ENCODE results near the gene REC114. TPM values are rescaled to one million over a fixed set of nuclear protein-coding genes. Genes with fewer than 3 reads are reported as not detected.
"Not testable (repeated sequence)": the region's sequence is repeated elsewhere in the genome, so short reads cannot be mapped to it uniquely, and the experiment has no call there.

Gene REC114
- total and polyA plus RNA-seq, 2 experiments from 2014 or later, result 2.3 to 2.8 TPM

DNA sequence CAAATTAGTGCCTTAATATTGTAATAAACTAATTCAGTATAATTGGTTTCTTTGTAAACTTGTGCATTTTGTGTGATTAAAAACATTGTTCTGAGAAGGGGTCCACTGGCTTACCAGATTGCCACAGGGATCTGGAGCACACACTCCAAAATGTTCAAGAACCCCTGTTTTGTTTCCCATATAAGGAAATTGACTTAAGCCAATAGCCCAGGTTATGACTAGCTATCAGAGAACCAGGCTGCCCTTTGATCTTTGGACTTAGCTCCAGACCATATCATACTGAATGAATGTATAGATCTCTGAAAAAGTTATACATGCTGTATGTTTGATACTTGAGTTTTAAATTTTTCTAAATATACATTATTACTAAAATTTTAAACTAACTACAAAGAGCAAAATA, 98.5 kb downstream of the REC114 start:
- H3K27me3 ChIP-seq, result no peaks in the 10 kb centered on the region
- TF ChIP-seq, protein P1, sequence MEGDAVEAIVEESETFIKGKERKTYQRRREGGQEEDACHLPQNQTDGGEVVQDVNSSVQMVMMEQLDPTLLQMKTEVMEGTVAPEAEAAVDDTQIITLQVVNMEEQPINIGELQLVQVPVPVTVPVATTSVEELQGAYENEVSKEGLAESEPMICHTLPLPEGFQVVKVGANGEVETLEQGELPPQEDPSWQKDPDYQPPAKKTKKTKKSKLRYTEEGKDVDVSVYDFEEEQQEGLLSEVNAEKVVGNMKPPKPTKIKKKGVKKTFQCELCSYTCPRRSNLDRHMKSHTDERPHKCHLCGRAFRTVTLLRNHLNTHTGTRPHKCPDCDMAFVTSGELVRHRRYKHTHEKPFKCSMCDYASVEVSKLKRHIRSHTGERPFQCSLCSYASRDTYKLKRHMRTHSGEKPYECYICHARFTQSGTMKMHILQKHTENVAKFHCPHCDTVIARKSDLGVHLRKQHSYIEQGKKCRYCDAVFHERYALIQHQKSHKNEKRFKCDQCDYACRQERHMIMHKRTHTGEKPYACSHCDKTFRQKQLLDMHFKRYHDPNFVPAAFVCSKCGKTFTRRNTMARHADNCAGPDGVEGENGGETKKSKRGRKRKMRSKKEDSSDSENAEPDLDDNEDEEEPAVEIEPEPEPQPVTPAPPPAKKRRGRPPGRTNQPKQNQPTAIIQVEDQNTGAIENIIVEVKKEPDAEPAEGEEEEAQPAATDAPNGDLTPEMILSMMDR (IDR thresholded peaks at IDR 0.05; ENCODE audit: low read depth, low read length), result no peak
- no peak overlapping the region for H3K27ac ChIP-seq
- DNase-seq (ENCODE audit: low read depth in 1 of 2, low spot score in 1 of 2), result no peak
- no peaks in the 10 kb centered on the region for H3K9me3 ChIP-seq (ENCODE audit: low read depth)
- H3K4me1 ChIP-seq (ENCODE audit: low read depth), result no peaks in the 10 kb centered on the region
- H3K36me3 ChIP-seq, result no peaks in the 10 kb centered on the region
- no peak overlapping the region for H3K4me3 ChIP-seq

DNA sequence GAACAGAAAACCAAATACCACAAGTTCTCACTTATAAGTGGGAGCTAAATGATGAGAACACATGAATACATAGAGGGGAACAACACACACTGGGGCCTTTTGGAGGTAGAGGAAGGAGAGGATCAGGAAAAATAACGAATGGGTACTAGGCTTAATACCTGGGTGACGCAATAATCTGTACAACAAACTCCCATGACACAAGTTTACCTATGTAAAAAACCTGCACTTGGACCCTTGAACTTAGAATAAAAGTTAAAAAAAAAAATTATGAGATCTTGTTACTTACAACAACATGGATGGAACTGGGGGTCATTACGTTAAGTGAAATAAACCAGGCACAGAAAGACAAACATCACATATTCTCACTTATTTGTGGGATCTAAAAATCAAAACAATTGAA, 106.0 kb downstream of the REC114 start:
- not testable (repeated sequence) for H3K4me1 ChIP-seq (ENCODE audit: low read depth); H3K36me3 ChIP-seq; H3K27ac ChIP-seq; H3K9me3 ChIP-seq (ENCODE audit: low read depth); DNase-seq (ENCODE audit: low read depth in 1 of 2, low spot score in 1 of 2); H3K4me3 ChIP-seq; H3K27me3 ChIP-seq

DNA sequence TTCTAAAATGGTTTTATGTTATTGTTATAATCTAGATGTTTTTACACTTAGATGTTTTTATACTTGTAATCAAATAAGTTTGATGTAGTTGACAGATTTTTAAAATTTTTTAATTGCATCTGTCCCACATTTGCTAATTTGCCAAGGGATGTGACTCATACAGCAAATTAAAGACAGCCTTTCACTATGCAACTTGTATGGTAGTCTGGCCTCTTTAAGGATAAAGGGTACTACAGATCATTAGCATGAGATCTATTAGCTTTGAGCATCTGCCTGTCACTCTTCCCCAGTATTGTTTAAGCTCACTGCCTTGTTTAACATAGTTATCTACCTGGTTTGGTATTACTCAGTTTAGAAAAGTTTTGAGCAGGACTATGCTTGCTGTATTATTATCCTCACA, 107.2 kb downstream of the REC114 start:
- no peak overlapping the region for H3K27ac ChIP-seq
- no peaks in the 10 kb centered on the region for H3K9me3 ChIP-seq (ENCODE audit: low read depth)
- DNase-seq (ENCODE audit: low read depth in 1 of 2, low spot score in 1 of 2), result no peak
- no peaks in the 10 kb centered on the region for H3K36me3 ChIP-seq
- no peaks in the 10 kb centered on the region for H3K27me3 ChIP-seq
- TF ChIP-seq, protein P1 (IDR thresholded peaks at IDR 0.05; ENCODE audit: low read depth, low read length), result no peak
- H3K4me3 ChIP-seq, result no peak overlapping the region
- H3K4me1 ChIP-seq (ENCODE audit: low read depth), result peaks cover 4% of the 10 kb centered on the region

DNA sequence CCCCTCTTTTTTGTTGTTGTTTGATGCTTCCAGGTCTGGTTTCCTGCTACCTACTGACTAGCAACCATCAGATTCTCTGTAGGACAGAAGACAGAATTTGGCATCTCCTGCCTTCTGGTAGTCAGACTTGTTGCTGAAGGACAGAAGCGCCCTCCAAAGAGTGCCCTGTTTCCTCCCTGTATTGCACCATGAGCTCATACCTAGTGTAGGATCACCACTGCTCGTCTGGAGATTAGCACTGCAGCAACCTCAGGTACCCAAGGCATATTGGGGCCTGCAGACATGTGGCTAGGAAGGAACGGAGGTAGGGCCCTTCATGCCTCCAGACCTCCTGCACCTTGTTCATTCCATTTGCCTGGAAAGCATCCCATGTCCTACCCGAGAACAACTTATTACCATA, 112.1 kb downstream of the REC114 start:
- Histone ChIP-seq H3K4me3 (no peak overlapping the region), H3K27ac (no peak overlapping the region), H3K9me3 (ENCODE audit: low read depth) (no peaks in the 10 kb centered on the region), H3K4me1 (ENCODE audit: low read depth) (peaks cover 4% of the 10 kb centered on the region), H3K36me3 (peaks cover 27% of the 10 kb centered on the region), H3K27me3 (no peaks in the 10 kb centered on the region)
- TF ChIP-seq, protein P1 (IDR thresholded peaks at IDR 0.05; ENCODE audit: low read depth, low read length), result no peak
- no peak for DNase-seq (ENCODE audit: low read depth in 1 of 2, low spot score in 1 of 2)

DNA sequence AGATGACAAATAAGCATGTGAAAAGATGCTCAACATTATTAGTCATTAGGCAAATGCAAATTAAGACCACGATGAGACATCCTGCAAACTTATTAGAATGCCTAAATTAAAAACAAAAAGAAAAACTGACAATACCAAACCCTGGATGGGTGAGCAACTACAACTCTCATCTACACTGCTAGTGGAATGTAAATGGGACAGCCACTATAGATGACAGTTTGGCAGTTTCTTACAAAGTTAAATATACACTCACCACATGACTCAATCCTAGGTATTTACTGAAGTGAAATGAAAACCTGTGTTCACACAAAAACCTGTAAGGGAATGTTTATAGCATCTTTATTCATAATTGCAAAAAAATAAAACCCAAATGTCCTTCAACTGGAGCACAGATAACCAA, 115.6 kb downstream of the REC114 start:
- Histone ChIP-seq H3K36me3 (peaks cover 57% of the 10 kb centered on the region), H3K4me3 (no peak overlapping the region), H3K27me3 (no peaks in the 10 kb centered on the region), H3K27ac (no peak overlapping the region), H3K4me1 (ENCODE audit: low read depth) (peaks cover 4% of the 10 kb centered on the region), H3K9me3 (ENCODE audit: low read depth) (no peaks in the 10 kb centered on the region)
- TF ChIP-seq, protein P1 (IDR thresholded peaks at IDR 0.05; ENCODE audit: low read depth, low read length), result no peak
- DNase-seq (ENCODE audit: low read depth in 1 of 2, low spot score in 1 of 2), result no peak

DNA sequence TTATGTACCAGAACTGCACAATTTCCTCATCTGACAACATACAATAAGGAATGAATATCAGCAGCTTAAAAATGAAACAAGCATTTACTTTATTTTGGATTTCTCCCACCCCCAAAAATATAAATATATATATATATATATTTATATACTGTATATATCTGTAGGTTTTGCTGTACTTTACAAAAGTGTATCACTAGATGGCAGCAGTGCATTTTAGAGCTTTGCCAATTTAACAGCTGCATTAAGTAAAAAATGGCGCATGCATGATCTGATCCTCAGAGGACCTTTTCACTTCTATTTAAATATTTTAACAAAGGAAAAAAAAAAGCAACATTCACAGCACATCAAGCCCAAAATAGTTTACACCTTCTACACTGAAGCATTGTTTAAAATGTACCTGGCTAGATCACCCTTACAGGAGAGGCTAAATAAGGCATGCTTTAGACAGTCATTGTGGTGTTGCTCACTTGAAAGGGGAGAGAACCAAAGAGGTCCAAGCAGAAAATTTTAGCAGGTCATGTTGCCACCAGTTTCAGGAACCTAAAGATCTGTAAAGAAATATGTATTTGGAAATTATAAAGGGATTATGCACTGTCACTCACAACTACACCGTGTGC, 117.6 kb downstream of the REC114 start:
- DNase-seq (ENCODE audit: low read depth in 1 of 2, low spot score in 1 of 2), result peak; percentile 71 to 87
- TF ChIP-seq, protein P1 (IDR thresholded peaks at IDR 0.05; ENCODE audit: low read depth, low read length), result peak; percentile 47
- peak overlapping the region; percentile 72 for H3K27ac ChIP-seq
- no peaks in the 10 kb centered on the region for H3K4me1 ChIP-seq (ENCODE audit: low read depth)
- peaks cover 59% of the 10 kb centered on the region for H3K36me3 ChIP-seq
- no peak overlapping the region for H3K4me3 ChIP-seq
- no peaks in the 10 kb centered on the region for H3K9me3 ChIP-seq (ENCODE audit: low read depth)
- no peaks in the 10 kb centered on the region for H3K27me3 ChIP-seq

Measured in cardiac muscle cell (in vitro differentiated cells and primary cell).